IMR-90 (cell line): ENCODE data around the gene CDKN1A. TPM values are rescaled to one million over a fixed set of nuclear protein-coding genes. Genes with fewer than 3 reads are reported as not detected.

Source experiments
- ATAC-seq: fragments of 200-7000 bp; cut with Tn5 transposase; 2 replicates; pipeline ENCODE4 v1.9.1; 2020; ENCODE audit warnings: low read depth, mild to moderate bottlenecking, moderate library complexity
- BruUV-seq: library from RNA; stranded (reverse); fragments of 400-500 nt; replicated peaks from 2 replicates; lab custom pipeline; 2021; lab: Mats Ljungman, UMichigan
- CTCF ChIA-PET: fragments of 300-600 bp; formaldehyde crosslinking; extraction: SDS; loops from one replicate; lab custom pipeline; 2021; ENCODE audit warnings: antibody characterized with exemption; lab: Yijun Ruan, JAX
- POLR2A ChIA-PET: fragments of 300-600 bp; sonication (Branson Sonifier 250); formaldehyde crosslinking; loops from one replicate; lab custom pipeline; 2022; ENCODE audit warnings: antibody characterized with exemption; ENCODE audit not compliant: unreplicated experiment; lab: Charles Lee
- DNase-seq: peaks from one replicate; pipeline ENCODE4 v3.0.0; 2013
- H2AFZ ChIP-seq: replicated peaks from 2 replicates; pipeline ENCODE3; 2013; ENCODE audit warnings: low read length, mild to moderate bottlenecking; ENCODE audit not compliant: poor library complexity
- H2AK5ac ChIP-seq: 2 replicates; pipeline ENCODE4 v1.6.1; 2013; ENCODE audit warnings: low read depth, low read length, inconsistent platforms
- H2AK9ac ChIP-seq: replicated peaks from 2 replicates; pipeline ENCODE3; 2013; ENCODE audit warnings: mild to moderate bottlenecking, low read depth, low read length, moderate library complexity; ENCODE audit not compliant: poor library complexity
- H2BK120ac ChIP-seq: 2 replicates; pipeline ENCODE4 v1.6.1; 2013; ENCODE audit warnings: low read depth, low read length, inconsistent platforms
- H2BK15ac ChIP-seq: 3 replicates; pipeline ENCODE4 v1.6.1; 2013; ENCODE audit warnings: low read depth, low read length, inconsistent platforms
- H2BK20ac ChIP-seq: 2 replicates; pipeline ENCODE4 v1.6.1; 2013; ENCODE audit warnings: low read depth, mild to moderate bottlenecking, inconsistent platforms, low read length, moderate library complexity
- H2BK5ac ChIP-seq: 2 replicates; pipeline ENCODE4 v1.6.1; 2013; ENCODE audit warnings: mild to moderate bottlenecking, low read depth, low read length, inconsistent platforms; ENCODE audit not compliant: poor library complexity, severe bottlenecking
- H3K14ac ChIP-seq: replicated peaks from 2 replicates; pipeline ENCODE4 v1.6.1; 2013; ENCODE audit warnings: low read depth, low read length, inconsistent platforms
- H3K18ac ChIP-seq: 2 replicates; pipeline ENCODE4 v1.6.1; 2013; ENCODE audit warnings: low read depth, low read length, control low read depth
- H3K23ac ChIP-seq: 2 replicates; pipeline ENCODE4 v1.6.1; 2013; ENCODE audit warnings: low read depth, low read length, inconsistent platforms
- H3K27ac ChIP-seq: 2 replicates; pipeline ENCODE4 v1.5.1; 2013; ENCODE audit warnings: mild to moderate bottlenecking, control low read depth, low read length; ENCODE audit not compliant: insufficient read depth
- H3K27me3 ChIP-seq: 2 replicates; pipeline ENCODE4 v1.6.1; 2013; ENCODE audit warnings: low read length; ENCODE audit not compliant: control insufficient read depth, insufficient read depth
- H3K36me3 ChIP-seq: 2 replicates; pipeline ENCODE4 v1.6.1; 2013; ENCODE audit warnings: low read length, mixed read lengths; ENCODE audit not compliant: control insufficient read depth, insufficient read depth
- H3K4ac ChIP-seq: 2 replicates; pipeline ENCODE4 v1.6.1; 2013; ENCODE audit warnings: low read depth, low read length, inconsistent platforms
- H3K4me1 ChIP-seq: 2 replicates; pipeline ENCODE4 v1.6.1; 2013; ENCODE audit warnings: low read length, mixed read lengths; ENCODE audit not compliant: control insufficient read depth, insufficient read depth
- H3K4me2 ChIP-seq: 2 replicates; pipeline ENCODE4 v1.6.1; 2013; ENCODE audit warnings: low read depth, mild to moderate bottlenecking, control low read depth, low read length, moderate library complexity
- H3K4me3 ChIP-seq: 2 replicates; pipeline ENCODE4 v1.5.1; 2013; ENCODE audit warnings: low read depth, mild to moderate bottlenecking, control low read depth, low read length, moderate library complexity; ENCODE audit not compliant: insufficient read depth
- H3K56ac ChIP-seq: 2 replicates; pipeline ENCODE4 v1.6.1; 2013; ENCODE audit warnings: low read length, inconsistent platforms; ENCODE audit not compliant: insufficient read depth; ENCODE audit errors: extremely low read depth
- H3K79me1 ChIP-seq, 2 experiments: 2 replicates each; pipeline ENCODE4 v1.6.1; 2013; ENCODE audit warnings: low read length in 2 of 2, inconsistent platforms in 1 of 2, low read depth in 1 of 2
- H3K9ac ChIP-seq: 2 replicates; pipeline ENCODE4 v1.6.1; 2013; ENCODE audit warnings: low read depth, low read length, control low read depth
- H3K9me1 ChIP-seq: 2 replicates; pipeline ENCODE4 v1.6.1; 2013; ENCODE audit warnings: low read length, inconsistent platforms; ENCODE audit not compliant: insufficient read depth
- H3K9me3 ChIP-seq: 2 replicates; pipeline ENCODE4 v1.6.1; 2013; ENCODE audit warnings: low read length; ENCODE audit not compliant: control insufficient read depth, insufficient read depth
- H4K20me1 ChIP-seq: 2 replicates; pipeline ENCODE4 v1.6.1; 2013; ENCODE audit warnings: low read length, inconsistent platforms; ENCODE audit not compliant: insufficient read depth
- H4K5ac ChIP-seq: 2 replicates; pipeline ENCODE4 v1.6.1; 2013; ENCODE audit warnings: mild to moderate bottlenecking, low read depth, low read length, control low read depth
- H4K8ac ChIP-seq, 2 experiments: 2 replicates each; pipeline ENCODE4 v1.6.1; 2013; ENCODE audit warnings: low read depth in 2 of 2, low read length in 2 of 2, control low read depth in 1 of 2, inconsistent platforms in 1 of 2
- H4K91ac ChIP-seq: 2 replicates; pipeline ENCODE4 v1.6.1; 2013; ENCODE audit warnings: low read depth, low read length, inconsistent platforms; ENCODE audit not compliant: insufficient read depth
- BHLHE40 ChIP-seq: fragments of 150-350 bp; IDR thresholded peaks from 2 replicates; pipeline ENCODE4 v1.6.1; 2016; ENCODE audit warnings: mild to moderate bottlenecking, low read depth, low read length
- CEBPB ChIP-seq: IDR thresholded peaks from 2 replicates; pipeline ENCODE4 v1.6.1; 2012; ENCODE audit warnings: low read depth, low read length, improper control_type of control experiment
- MAFK ChIP-seq: IDR thresholded peaks from 2 replicates; pipeline ENCODE4 v1.6.1; 2012; ENCODE audit warnings: low read depth, low read length, improper control_type of control experiment
- MAZ ChIP-seq: IDR thresholded peaks from 2 replicates; pipeline ENCODE4 v1.6.1; 2012; ENCODE audit warnings: low read depth, mild to moderate bottlenecking, low read length, improper control_type of control experiment, moderate library complexity, borderline replicate concordance
- NFE2L2 ChIP-seq: fragments of 150-350 bp; IDR thresholded peaks from 2 replicates; pipeline ENCODE4 v1.6.1; 2016; ENCODE audit warnings: low read depth, mild to moderate bottlenecking, low read length
- POLR2A ChIP-seq: IDR thresholded peaks from 2 replicates; pipeline ENCODE4 v1.6.1; 2012; ENCODE audit warnings: mild to moderate bottlenecking, low read depth, low read length
- RFX5 ChIP-seq: IDR thresholded peaks from 2 replicates; pipeline ENCODE4 v1.8.0; 2012; ENCODE audit warnings: low read depth, mild to moderate bottlenecking, low read length, moderate library complexity
- WGBS, 2 experiments: methylation state at CpG; one replicate each; pipeline versions ENCODE4 v1.1.5 to v1.1.7; 2013; ENCODE audit warnings: missing lambda C conversion rate in 2 of 2; ENCODE audit not compliant: insufficient read length in 1 of 2; ENCODE audit errors: extremely low coverage in 2 of 2; 5-methylcytosine and 5-hydroxymethylcytosine counted together
- dilution Hi-C: fragments of 300-500 bp; cut with HindIII; formaldehyde crosslinking; loops from one replicate; pipeline ENCODE4 v1.14.3; 2018; ENCODE audit warnings: low sequenced_read_pairs; ENCODE audit not compliant: unreplicated experiment
- in situ Hi-C: fragments of 300-500 bp; cut with MboI; formaldehyde crosslinking; loops from 3 replicates; pipeline ENCODE4 v1.14.3; 2019; ENCODE audit warnings: low sequenced_read_pairs, inconsistent platforms, mixed read lengths
- intact Hi-C: fragments of 100-400 bp; cut with micrococcal nuclease; formaldehyde crosslinking; loops from 2 replicates; pipeline ENCODE4 v1.10.0; 2022
- polyA plus RNA-seq, 3 experiments: library from polyadenylated mRNA; depleted of rRNA; stranded (reverse); fragments of >200 nt; gene quantifications; 2 replicates each; pipeline ENCODE4 v1.2.3, GENCODE V29; 2012; ENCODE audit warnings: low replicate concordance in 1 of 3
- total RNA-seq: library from RNA; depleted of rRNA; stranded (reverse); fragments of >200 nt; gene quantifications from 2 replicates; pipeline ENCODE4 v1.2.3, GENCODE V29; 2012
- TF ChIP-seq, protein P1 (sequence below): conservative IDR thresholded peaks from 2 replicates; pipeline ENCODE4 v1.5.1; 2012; ENCODE audit warnings: mild to moderate bottlenecking, low read depth, low read length, improper control_type of control experiment

CDKN1A gene
- total and polyA plus RNA-seq, 2 of the 4 experiments (the other 2 are of a cell fraction), result 155 to 576 TPM

DNA sequence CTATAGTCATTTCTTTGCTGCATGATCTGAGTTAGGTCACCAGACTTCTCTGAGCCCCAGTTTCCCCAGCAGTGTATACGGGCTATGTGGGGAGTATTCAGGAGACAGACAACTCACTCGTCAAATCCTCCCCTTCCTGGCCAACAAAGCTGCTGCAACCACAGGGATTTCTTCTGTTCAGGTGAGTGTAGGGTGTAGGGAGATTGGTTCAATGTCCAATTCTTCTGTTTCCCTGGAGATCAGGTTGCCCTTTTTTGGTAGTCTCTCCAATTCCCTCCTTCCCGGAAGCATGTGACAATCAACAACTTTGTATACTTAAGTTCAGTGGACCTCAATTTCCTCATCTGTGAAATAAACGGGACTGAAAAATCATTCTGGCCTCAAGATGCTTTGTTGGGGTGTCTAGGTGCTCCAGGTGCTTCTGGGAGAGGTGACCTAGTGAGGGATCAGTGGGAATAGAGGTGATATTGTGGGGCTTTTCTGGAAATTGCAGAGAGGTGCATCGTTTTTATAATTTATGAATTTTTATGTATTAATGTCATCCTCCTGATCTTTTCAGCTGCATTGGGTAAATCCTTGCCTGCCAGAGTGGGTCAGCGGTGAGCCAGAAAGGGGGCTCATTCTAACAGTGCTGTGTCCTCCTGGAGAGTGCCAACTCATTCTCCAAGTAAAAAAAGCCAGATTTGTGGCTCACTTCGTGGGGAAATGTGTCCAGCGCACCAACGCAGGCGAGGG, 594 bp upstream of the CDKN1A start:
- H4K8ac ChIP-seq, result peak overlapping the region; percentile 91 to 100; a peak in 3 of 4 replicates
- H3K23ac ChIP-seq, result peak overlapping the region; percentile 99
- H3K18ac ChIP-seq, result peak overlapping the region; percentile 98
- peaks cover 44% of the 10 kb centered on the region for H4K20me1 ChIP-seq
- intact Hi-C loops (no loop called here), dilution Hi-C loops (no loop called here), in situ Hi-C loops (no loop called here)
- H2BK120ac ChIP-seq, result peak overlapping the region; percentile 99
- H3K14ac ChIP-seq, result peak overlapping the region; percentile 98
- peak overlapping the region; percentile 98 for H4K5ac ChIP-seq
- WGBS, 2 experiments, result 17% methylated on average over 1 of the region's 10 CpGs; no CpG with 5 or more reads in 1 of the 2 experiments
- peaks cover 9 to 58% of the 10 kb centered on the region in 2 experiments for H3K79me1 ChIP-seq
- ATAC-seq (no peak), DNase-seq (no peak)
- ChIA-PET POLR2A (interaction anchor here (0.6 to 2.5 kb wide), 11 partner anchors 10 to 366 kb away, joined by 3 to 26 read pairs (median 4); no protein-coding TSS in a partner anchor), CTCF (interaction anchor here (0.5 to 1.5 kb wide), 3 partner anchors 55 to 81 kb away, joined by 3 read pairs; no protein-coding TSS in a partner anchor)
- no peaks in the 10 kb centered on the region for H3K27me3 ChIP-seq
- H2AK9ac ChIP-seq, result peak overlapping the region; percentile 97
- BruUV-seq, result no TSS peak
- no peaks in the 10 kb centered on the region for H3K9me3 ChIP-seq
- peak overlapping the region; percentile 98 for H2AK5ac ChIP-seq
- no peak overlapping the region; the same call in 1 of the 2 replicates for H3K4me3 ChIP-seq
- peak overlapping the region; percentile 88 for H3K27ac ChIP-seq
- H3K9ac ChIP-seq, result peak overlapping the region; percentile 71
- peak overlapping the region; percentile 99 for H4K91ac ChIP-seq
- H3K9me1 ChIP-seq, result peaks cover 15% of the 10 kb centered on the region
- H2BK15ac ChIP-seq, result peak overlapping the region; percentile 96
- H3K4me1 ChIP-seq, result peaks cover 22% of the 10 kb centered on the region
- H2BK20ac ChIP-seq, result peak overlapping the region; percentile 98
- H2AFZ ChIP-seq, result peak overlapping the region; percentile 78
- peak overlapping the region; percentile 99 for H3K4ac ChIP-seq
- TF ChIP-seq, protein P1, sequence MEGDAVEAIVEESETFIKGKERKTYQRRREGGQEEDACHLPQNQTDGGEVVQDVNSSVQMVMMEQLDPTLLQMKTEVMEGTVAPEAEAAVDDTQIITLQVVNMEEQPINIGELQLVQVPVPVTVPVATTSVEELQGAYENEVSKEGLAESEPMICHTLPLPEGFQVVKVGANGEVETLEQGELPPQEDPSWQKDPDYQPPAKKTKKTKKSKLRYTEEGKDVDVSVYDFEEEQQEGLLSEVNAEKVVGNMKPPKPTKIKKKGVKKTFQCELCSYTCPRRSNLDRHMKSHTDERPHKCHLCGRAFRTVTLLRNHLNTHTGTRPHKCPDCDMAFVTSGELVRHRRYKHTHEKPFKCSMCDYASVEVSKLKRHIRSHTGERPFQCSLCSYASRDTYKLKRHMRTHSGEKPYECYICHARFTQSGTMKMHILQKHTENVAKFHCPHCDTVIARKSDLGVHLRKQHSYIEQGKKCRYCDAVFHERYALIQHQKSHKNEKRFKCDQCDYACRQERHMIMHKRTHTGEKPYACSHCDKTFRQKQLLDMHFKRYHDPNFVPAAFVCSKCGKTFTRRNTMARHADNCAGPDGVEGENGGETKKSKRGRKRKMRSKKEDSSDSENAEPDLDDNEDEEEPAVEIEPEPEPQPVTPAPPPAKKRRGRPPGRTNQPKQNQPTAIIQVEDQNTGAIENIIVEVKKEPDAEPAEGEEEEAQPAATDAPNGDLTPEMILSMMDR, result no peak
- TF ChIP-seq CEBPB (peak; percentile 1; the same call in 1 of the 2 replicates), BHLHE40 (no peak), MAZ (no peak), NFE2L2 (peak; percentile 91), POLR2A (no peak), MAFK (0 out of 2 replicates have a peak, but pooled peaks have one; percentile 8), RFX5 (no peak)
- peak overlapping the region; percentile 96 for H3K56ac ChIP-seq
- H3K36me3 ChIP-seq, result peaks cover 17% of the 10 kb centered on the region; the same call in 1 of the 2 replicates
- peak overlapping the region; percentile 99 for H2BK5ac ChIP-seq
- peak overlapping the region; percentile 40 for H3K4me2 ChIP-seq
